Measurements from ENCODE around the gene TMPRSS13.

DNA sequence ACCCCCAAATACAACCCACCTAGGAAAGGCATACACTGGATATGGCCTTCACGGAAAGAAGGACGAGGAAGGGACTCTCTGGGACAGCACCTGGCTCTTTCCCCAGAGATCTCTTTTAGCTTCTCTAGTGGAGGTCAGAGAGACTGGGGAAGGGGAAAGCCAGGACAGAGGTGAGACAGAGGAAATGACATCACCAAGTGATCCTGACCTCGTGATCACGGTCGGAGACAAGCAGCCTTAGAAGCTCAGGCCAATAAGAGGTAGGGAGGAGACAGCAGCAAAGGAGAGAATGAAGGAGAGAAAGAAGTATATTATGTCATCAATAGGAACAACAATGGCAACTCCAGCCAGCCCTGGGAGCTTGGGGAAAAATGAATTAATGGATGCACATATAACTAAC, 15.4 kb upstream of the TMPRSS13 start:
- TF ChIP-seq POLR2AphosphoS5 (IDR thresholded peaks at IDR 0.05) (no peak), POLR2A (IDR thresholded peaks at IDR 0.05) (no peak)

Data from gastroesophageal sphincter (tissue), 2 donors.